GM19328 (cell line): ENCODE measurements around the gene IRX5.

Experiments used
- ATAC-seq: cut with Tn5 transposase; IDR thresholded peaks from one replicate; pipeline ENCODE4 v1.9.1; 2021; ENCODE audit warnings: mild to moderate bottlenecking, moderate library complexity; ENCODE audit not compliant: unreplicated experiment

The IRX5 gene

GRCh38 chr16:54944002-54944401, 13.3 kb downstream of the IRX5 start:
- ATAC-seq = no peak

DNA sequence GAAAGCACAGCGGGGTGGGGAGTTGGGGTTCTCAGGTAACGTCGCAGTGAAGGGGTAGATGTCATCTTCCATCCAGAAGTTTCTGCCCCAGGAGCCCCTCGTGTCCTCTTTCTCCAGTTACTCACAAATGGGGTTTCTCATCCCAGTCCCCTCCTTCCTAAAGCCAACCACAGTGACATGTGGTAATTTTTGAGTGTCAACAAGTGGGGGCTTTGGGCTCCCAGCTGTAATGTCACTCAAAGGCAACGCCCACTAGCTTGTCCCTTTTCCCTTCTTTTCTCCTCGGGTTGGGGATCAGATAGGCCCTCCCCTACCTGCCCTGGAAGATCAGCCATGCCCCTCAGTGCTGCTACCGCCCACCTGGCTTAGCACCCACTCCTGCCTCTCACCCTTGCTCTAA, 14.4 kb downstream of the IRX5 start:
- no peak for ATAC-seq

- ATAC-seq = no peak
Observed at GRCh38 chr16:54946909-54947308, 16.2 kb downstream of the IRX5 start.

DNA sequence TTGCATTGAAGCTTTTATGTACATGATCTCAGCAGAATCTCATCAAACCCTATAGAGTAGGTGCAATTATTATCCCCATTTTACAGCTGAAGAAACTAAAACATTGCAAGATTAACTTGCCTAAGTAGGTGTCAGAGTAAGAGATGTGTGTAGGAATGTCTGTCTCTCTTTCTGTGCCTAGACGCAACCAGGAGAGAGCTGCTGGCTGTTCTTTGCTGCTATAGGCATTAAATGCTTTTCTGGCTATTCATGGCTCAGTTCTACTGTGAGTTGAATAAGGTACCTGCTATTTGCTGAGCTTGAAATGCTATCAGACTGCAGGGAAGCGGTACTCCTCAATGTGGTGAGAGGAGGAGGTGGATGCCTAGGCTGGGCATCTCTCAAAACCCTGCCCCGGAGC, 17.0 kb downstream of the IRX5 start:
- no peak for ATAC-seq

- no peak for ATAC-seq
Observed at GRCh38 chr16:54952195-54952594, 21.5 kb downstream of the IRX5 start.

GRCh38 chr16:54953461-54953860, 22.8 kb downstream of the IRX5 start:
- no peak for ATAC-seq

GRCh38 chr16:54954220-54954619, 23.6 kb downstream of the IRX5 start:
- no peak for ATAC-seq

DNA sequence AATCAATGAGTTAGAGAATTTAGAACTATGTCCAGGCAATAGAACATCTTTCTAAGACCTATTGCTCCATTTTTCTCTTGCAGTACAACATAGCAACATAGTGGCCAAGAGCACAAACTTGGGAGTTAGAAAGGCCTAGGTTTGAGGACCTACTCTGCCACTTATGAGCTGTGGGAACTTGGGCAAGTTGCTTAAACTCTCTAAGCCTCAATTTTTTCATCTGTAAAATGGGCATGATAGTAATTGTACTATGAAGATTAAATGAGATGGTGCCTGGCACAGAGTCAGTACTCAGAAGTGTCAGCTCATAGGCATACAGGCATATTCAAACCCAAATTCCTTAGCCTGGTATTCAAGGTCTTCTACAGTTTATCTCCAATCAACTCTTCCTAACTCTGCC, 25.1 kb downstream of the IRX5 start:
- ATAC-seq = no peak

- no peak for ATAC-seq
Observed at GRCh38 chr16:54957403-54958166, 26.9 kb downstream of the IRX5 start.

DNA sequence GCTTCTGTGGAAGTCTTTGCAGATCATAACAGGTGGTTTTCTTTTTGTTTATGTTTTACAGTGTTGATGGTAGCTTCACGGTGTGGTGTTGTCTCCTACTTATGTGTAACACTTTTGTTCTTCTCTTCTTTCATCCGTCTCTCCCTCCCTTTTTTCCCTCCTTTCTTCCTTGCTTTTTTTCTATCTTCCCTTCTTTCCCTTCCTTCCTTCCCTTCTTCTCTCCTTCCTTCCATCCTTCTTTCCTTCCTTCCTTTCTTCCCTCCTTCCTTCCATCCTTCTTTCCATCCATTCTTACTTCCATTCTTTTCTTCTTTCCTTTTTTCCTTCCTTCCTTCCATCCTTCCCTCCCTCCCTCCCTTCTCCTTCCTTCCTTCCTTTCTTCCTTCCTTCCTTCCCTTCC, 31.4 kb downstream of the IRX5 start:
- ATAC-seq = no peak

GRCh38 chr16:54964239-54964638, 33.6 kb downstream of the IRX5 start:
- ATAC-seq = no peak

- no peak for ATAC-seq
Observed at GRCh38 chr16:54965464-54965863, 34.8 kb downstream of the IRX5 start.

DNA sequence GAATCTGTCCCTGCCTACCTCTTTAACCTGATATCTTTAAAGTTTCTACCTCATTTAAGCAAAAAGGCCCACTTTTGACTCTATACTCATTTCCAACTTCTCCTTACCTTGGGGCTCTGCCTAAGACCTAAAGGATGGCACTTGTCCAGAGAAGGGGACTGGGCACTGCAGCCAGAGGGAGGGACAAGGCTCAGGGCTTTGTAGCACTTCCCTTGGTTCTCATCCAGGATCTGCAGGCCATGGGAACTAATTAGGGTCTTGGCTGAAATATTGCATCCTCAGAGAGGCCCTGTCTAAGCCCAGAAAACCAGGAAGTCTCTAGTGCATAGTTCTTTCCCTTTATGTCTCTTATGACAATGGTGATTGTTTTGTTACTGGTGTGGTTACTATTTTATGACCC, 37.3 kb downstream of the IRX5 start:
- ATAC-seq = no peak

DNA sequence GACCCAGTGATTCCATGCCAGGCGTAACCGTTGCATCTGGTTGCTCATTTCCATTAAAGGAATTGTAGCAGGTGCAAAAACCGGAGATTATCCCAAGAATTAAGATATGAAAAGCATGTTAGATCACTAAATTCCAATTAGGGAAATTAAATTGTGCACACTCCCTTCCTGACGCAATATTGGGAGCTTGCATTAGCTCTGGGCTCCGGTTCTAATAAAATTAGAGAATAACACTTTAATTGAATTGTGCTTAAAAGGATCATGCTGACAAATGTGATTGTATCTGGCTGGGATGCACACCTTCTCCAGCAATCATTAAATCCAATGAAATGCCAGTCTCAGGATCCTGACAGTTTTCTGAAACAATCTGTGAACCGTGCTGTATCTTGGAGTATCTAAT, 38.1 kb downstream of the IRX5 start:
- no peak for ATAC-seq

DNA sequence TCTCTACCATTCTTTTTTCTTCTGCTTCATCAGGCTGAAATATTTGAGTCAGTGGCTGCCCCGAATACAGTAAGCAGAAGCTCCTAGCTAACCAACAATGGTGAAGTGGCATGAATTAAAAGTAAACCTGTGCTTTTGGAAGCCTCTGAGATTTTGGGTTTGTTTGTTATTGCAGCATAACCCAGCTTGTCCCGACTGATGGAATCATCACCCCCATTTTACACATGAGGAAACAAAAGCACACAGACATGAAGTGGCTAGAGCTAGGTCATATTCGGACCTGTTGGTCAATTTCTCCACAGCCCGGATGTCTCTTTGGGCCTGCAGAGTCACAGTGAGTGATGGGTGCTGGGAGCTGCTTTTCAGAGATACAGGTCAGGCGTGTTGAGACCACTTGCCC, 39.4 kb downstream of the IRX5 start:
- no peak for ATAC-seq

DNA sequence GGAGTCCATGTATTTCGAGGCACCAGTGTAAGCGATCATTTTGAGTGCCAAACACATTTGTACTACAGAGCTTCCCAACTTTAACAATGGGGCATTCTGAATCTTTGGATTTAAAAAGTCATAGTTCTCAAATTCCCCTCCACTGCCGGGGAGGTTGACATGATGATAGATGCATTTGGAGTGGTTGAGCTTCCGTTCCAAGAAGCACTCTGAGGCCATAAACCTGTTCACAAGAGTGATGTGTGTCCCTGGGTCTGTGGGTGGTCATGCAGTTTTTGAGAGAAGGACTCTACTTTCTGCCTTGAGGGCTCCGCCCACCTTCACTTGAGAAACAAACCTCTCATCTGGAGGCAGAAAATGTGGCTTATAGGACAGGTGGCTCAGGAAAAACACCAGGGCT, 43.7 kb downstream of the IRX5 start:
- ATAC-seq = no peak

GRCh38 chr16:54976651-54977200, 46.1 kb downstream of the IRX5 start:
- no peak for ATAC-seq

DNA sequence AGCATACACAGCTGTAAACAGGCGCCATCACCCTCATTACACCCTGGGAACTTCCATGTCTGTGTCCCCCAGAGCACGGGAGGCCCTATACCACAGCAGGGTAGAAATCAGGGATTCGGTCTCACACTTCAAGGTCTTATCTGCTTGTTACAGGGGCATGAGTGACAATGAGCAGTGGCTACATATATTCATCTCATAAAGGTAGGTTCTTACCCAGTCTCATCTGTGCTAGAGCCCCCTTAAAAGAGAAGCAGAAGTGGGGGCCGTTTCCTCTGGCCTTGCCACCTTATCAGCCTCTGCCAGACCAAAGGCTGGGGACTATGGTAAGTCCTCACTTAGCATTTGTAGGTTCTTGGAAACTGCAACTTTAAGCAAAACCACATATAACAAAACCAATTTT, 46.5 kb downstream of the IRX5 start:
- ATAC-seq = no peak

DNA sequence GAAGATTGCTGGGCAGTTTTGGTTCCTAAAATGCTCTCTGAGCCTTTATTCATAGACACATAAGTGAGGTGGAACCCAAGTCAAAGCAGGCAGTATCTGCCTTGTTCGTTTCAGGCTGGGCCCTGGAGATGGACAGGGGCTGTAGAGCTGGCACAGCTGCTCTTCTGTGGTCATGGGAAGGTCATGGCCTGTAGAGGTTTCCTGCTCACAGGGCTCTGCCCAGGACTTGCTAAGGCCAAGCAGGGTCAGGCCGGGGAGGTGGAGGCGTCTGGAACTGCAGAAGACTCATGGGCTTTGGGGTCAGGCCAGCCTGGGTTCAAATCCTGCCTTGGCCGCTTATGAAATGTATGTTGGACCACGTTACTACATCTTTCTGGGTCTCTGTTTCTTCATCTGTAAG, 50.2 kb downstream of the IRX5 start:
- ATAC-seq = no peak
